ENCODE results near the gene TRAM2.

TRAM2 gene

DNA sequence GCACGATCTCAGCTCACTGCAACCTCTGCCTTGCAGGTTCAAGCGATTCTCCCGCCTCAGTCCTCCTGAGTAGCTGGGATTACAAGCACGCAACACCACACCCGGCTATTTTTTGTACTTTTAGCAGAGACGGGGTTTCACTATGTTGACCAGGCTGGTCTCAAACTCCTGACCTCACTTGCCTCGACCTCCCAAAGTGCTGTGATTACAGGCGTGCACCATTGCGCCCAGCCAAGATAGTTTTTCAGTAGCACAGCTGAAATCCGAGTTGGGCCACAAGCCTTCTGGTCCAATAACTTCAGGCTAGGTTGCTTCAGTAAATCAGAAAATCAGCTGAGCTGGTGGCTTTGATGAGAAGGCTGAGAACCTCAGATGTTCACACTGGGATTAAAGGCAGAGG lies 65.7 kb downstream of the TRAM2 start:
- Mint-ChIP-seq H3K9me3 (ENCODE audit: low read depth) (no peaks in the 10 kb centered on the region), H3K36me3 (peaks cover 16% of the 10 kb centered on the region), H3K4me3 (no peak overlapping the region), H3K27ac (no peak overlapping the region), H3K27me3 (no peaks in the 10 kb centered on the region), H3K4me1 (ENCODE audit: low read depth) (no peaks in the 10 kb centered on the region)

DNA sequence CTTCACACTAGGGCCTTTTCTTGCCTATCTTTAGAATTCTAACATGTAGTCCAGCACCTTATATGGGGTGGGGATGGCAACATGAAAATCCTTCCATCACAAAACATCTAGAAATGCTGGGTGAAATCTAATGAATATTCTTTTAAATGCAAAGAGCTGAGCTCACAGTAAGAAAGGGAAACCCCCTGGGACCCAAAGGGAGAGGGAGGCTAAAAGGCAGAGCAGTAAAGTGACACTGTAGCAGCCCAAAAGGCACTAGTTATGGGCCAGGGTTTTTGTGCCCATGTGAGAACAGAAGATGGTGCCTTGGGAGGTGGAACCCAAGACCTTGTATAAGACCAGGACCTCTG lies 66.7 kb downstream of the TRAM2 start:
- no peaks in the 10 kb centered on the region for H3K27me3 Mint-ChIP-seq
- peaks cover 16% of the 10 kb centered on the region for H3K36me3 Mint-ChIP-seq
- no peaks in the 10 kb centered on the region for H3K4me1 Mint-ChIP-seq (ENCODE audit: low read depth)
- no peak overlapping the region for H3K4me3 Mint-ChIP-seq
- no peak overlapping the region for H3K27ac Mint-ChIP-seq
- H3K9me3 Mint-ChIP-seq (ENCODE audit: low read depth) = no peaks in the 10 kb centered on the region

GRCh38 chr6:52509281-52510212 lies 67.3 kb downstream of the TRAM2 start:
- Mint-ChIP-seq H3K36me3 (peaks cover 14% of the 10 kb centered on the region), H3K4me3 (no peak overlapping the region), H3K27ac (no peak overlapping the region), H3K4me1 (ENCODE audit: low read depth) (no peaks in the 10 kb centered on the region), H3K9me3 (ENCODE audit: low read depth) (no peaks in the 10 kb centered on the region), H3K27me3 (no peaks in the 10 kb centered on the region)

GRCh38 chr6:52508261-52508739 lies 68.6 kb downstream of the TRAM2 start:
- H3K9me3 Mint-ChIP-seq (ENCODE audit: low read depth) = no peaks in the 10 kb centered on the region
- H3K27me3 Mint-ChIP-seq = no peaks in the 10 kb centered on the region
- no peaks in the 10 kb centered on the region for H3K4me1 Mint-ChIP-seq (ENCODE audit: low read depth)
- H3K4me3 Mint-ChIP-seq = no peak overlapping the region
- H3K36me3 Mint-ChIP-seq = peaks cover 10% of the 10 kb centered on the region
- H3K27ac Mint-ChIP-seq = no peak overlapping the region

DNA sequence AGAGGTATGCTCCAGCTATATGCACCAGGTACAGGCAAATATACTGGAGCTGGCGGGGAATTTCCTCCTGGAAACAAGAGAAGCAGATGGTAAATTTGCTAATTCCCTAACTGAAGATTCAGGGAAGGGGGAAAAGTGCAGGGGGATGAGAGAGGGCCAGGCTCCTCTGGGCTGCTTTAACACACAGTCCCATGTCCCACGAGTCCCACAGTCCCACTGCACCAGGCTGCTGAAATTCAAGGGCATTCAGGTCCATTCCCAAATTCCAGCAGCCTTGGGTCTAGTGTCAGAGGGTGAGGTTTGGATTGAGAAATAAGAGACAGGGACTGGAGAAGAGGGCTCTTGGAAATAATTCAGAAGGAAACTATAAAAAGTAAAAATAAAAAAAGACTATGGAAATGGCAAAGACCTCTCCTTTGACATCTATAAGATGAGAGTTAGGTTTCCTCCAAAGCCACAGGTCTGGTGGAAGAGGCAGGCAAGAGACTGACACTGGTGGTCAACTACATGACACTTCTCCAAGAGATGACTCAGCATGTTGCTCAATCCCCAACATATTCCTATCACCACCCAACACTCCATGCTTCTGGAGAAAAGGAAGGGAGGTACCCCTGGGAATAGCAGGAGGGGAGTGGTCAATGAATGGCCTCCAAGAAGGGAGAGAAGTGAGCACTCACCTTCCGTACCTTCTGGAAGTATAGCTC lies 69.2 kb downstream of the TRAM2 start:
- Mint-ChIP-seq H3K9me3 (ENCODE audit: low read depth) (no peaks in the 10 kb centered on the region), H3K4me3 (no peak overlapping the region), H3K27me3 (no peaks in the 10 kb centered on the region), H3K27ac (no peak overlapping the region), H3K36me3 (peaks cover 9% of the 10 kb centered on the region), H3K4me1 (ENCODE audit: low read depth) (no peaks in the 10 kb centered on the region)

- Mint-ChIP-seq H3K27me3 (no peaks in the 10 kb centered on the region), H3K36me3 (peaks cover 10% of the 10 kb centered on the region), H3K9me3 (ENCODE audit: low read depth) (no peaks in the 10 kb centered on the region), H3K27ac (no peak overlapping the region), H3K4me1 (ENCODE audit: low read depth) (no peaks in the 10 kb centered on the region), H3K4me3 (no peak overlapping the region)
Observed at GRCh38 chr6:52506476-52506875, 70.4 kb downstream of the TRAM2 start.

- Mint-ChIP-seq H3K36me3 (peaks cover 10% of the 10 kb centered on the region), H3K9me3 (ENCODE audit: low read depth) (no peaks in the 10 kb centered on the region), H3K27ac (no peak overlapping the region), H3K27me3 (no peaks in the 10 kb centered on the region), H3K4me1 (ENCODE audit: low read depth) (no peaks in the 10 kb centered on the region), H3K4me3 (no peak overlapping the region)
Observed at GRCh38 chr6:52505726-52506409, 71.0 kb downstream of the TRAM2 start.

DNA sequence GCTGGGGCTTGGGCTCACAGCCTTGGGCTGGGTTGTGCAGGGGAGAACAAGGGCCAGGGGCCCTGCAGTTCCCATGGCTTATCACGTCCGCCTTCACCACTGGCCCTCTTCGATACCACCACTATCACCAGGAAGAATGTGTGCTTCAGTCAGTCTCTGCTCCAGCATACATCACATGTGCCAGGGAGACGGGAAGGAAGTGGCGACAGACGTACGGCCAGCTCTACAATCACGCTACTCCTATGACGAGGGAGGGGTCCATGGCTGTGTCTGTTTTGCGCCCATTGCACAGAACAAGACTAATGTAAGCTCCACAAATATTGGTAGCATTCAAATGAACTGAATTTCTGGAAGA lies 72.1 kb downstream of the TRAM2 start:
- no peak overlapping the region for H3K27ac Mint-ChIP-seq
- no peak overlapping the region for H3K4me3 Mint-ChIP-seq
- no peaks in the 10 kb centered on the region for H3K9me3 Mint-ChIP-seq (ENCODE audit: low read depth)
- no peaks in the 10 kb centered on the region for H3K4me1 Mint-ChIP-seq (ENCODE audit: low read depth)
- H3K27me3 Mint-ChIP-seq = no peaks in the 10 kb centered on the region
- H3K36me3 Mint-ChIP-seq = peaks cover 5% of the 10 kb centered on the region

DNA sequence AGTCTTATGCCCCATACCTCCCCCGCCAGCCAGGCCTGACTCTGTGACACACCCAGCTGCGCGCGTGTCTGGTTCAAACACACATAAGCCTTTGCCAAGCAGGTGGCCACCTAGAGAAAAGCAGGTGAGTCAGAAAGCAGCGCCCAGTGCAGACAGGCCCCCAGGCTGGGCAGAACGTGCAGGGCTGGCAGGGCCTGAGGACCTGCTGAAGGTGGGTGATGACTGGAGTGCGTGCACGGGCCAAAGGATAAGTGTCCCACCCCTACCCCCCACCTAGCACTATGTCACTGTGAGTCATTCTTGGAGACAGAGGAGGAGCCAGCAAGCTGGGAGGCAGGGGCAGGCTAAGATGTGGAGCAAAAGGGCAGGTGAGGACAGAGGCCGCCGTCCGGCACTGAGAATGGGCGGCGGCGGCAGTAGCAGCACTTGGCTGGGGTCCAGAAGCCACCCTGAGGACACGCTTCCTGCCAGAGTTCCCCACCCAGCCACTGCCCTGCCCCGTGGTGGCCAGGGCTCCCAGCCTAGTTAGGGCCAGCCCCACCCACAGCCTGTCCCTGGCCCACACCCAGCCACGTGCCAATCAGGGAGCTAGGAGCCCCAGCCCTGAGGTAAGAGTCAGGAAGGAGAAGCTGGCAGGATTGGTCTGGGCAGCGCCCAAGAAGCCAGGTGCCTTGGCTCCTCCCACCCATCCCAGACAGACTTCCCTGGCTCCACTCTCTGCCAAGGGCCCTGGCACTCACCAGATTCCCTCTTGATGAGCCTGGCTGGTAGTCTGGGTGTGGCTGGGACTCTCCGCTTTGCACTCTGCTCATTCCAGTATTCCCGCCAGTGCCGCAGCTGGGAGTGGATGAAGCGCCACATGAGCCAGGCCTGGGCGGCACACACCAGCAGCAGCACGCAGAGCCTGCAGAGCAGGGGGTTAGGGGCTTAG lies 72.7 kb downstream of the TRAM2 start:
- H3K36me3 Mint-ChIP-seq = peaks cover 5% of the 10 kb centered on the region
- H3K4me3 Mint-ChIP-seq = no peak overlapping the region
- H3K27ac Mint-ChIP-seq = no peak overlapping the region
- no peaks in the 10 kb centered on the region for H3K4me1 Mint-ChIP-seq (ENCODE audit: low read depth)
- no peaks in the 10 kb centered on the region for H3K27me3 Mint-ChIP-seq
- H3K9me3 Mint-ChIP-seq (ENCODE audit: low read depth) = no peaks in the 10 kb centered on the region

DNA sequence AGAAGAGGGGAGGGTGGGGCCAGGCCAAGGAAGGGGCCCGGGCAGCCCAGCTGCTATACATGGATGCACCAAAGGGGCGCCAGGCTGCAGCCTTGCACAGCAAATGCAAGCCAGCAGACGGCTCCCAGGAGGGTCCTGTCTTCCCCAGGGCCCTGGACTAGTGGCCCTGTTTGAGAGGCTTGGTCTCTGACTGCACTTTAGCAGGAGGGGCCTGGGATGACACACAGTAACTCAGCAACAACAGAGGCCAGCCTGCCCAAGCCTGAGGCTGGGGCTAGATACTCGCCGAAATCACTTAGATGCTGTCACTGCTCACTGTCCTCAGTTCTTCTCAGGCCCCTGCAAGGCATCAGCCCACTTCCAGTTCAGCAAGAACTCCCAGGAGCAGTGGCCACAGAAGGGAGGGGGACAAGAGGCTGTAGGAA lies 73.5 kb downstream of the TRAM2 start:
- Mint-ChIP-seq H3K36me3 (peaks cover 3% of the 10 kb centered on the region), H3K27ac (no peak overlapping the region), H3K9me3 (ENCODE audit: low read depth) (no peaks in the 10 kb centered on the region), H3K27me3 (no peaks in the 10 kb centered on the region), H3K4me1 (ENCODE audit: low read depth) (no peaks in the 10 kb centered on the region), H3K4me3 (no peak overlapping the region)

GRCh38 chr6:52502306-52503029 lies 74.4 kb downstream of the TRAM2 start:
- Mint-ChIP-seq H3K9me3 (ENCODE audit: low read depth) (no peaks in the 10 kb centered on the region), H3K4me3 (no peak overlapping the region), H3K36me3 (peaks cover 2% of the 10 kb centered on the region), H3K27ac (no peak overlapping the region), H3K4me1 (ENCODE audit: low read depth) (no peaks in the 10 kb centered on the region), H3K27me3 (no peaks in the 10 kb centered on the region)

- no peaks in the 10 kb centered on the region for H3K27me3 Mint-ChIP-seq
- H3K4me3 Mint-ChIP-seq = no peak overlapping the region
- H3K27ac Mint-ChIP-seq = no peak overlapping the region
- no peaks in the 10 kb centered on the region for H3K9me3 Mint-ChIP-seq (ENCODE audit: low read depth)
- peaks cover 2% of the 10 kb centered on the region for H3K36me3 Mint-ChIP-seq
- no peaks in the 10 kb centered on the region for H3K4me1 Mint-ChIP-seq (ENCODE audit: low read depth)
Observed at GRCh38 chr6:52500238-52501129, 76.4 kb downstream of the TRAM2 start.

DNA sequence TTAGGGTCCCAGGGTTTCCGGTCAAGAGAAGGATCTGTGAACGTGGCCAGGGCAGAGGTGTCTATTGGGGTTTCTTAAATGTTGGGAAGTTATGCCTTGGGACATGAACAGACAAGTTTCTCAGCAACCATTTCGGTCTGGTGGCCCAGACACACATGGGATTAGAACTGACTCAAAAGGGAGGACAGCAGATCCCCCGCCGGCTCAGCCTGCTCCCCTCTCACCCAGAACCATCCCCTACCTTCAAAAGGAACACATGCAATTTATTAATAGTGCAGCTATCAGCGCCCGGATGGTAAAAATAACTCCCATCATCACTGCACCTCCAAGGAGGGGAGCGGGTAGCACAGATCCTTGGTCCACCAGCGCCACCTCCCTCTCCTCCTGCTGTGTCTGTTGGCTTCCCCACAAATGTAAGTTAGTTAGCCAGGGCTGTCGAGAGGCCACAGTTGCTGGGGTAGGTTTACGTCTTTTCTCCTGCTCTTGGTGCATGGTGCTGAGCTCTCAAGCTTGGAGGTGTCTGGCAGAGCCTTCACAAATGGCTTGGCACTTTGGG lies 77.1 kb downstream of the TRAM2 start:
- Mint-ChIP-seq H3K9me3 (ENCODE audit: low read depth) (no peaks in the 10 kb centered on the region), H3K4me3 (no peak overlapping the region), H3K27me3 (no peaks in the 10 kb centered on the region), H3K4me1 (ENCODE audit: low read depth) (no peaks in the 10 kb centered on the region), H3K36me3 (peaks cover 4% of the 10 kb centered on the region), H3K27ac (no peak overlapping the region)
